Measurements from ENCODE around the gene BABAM1.

DNA sequence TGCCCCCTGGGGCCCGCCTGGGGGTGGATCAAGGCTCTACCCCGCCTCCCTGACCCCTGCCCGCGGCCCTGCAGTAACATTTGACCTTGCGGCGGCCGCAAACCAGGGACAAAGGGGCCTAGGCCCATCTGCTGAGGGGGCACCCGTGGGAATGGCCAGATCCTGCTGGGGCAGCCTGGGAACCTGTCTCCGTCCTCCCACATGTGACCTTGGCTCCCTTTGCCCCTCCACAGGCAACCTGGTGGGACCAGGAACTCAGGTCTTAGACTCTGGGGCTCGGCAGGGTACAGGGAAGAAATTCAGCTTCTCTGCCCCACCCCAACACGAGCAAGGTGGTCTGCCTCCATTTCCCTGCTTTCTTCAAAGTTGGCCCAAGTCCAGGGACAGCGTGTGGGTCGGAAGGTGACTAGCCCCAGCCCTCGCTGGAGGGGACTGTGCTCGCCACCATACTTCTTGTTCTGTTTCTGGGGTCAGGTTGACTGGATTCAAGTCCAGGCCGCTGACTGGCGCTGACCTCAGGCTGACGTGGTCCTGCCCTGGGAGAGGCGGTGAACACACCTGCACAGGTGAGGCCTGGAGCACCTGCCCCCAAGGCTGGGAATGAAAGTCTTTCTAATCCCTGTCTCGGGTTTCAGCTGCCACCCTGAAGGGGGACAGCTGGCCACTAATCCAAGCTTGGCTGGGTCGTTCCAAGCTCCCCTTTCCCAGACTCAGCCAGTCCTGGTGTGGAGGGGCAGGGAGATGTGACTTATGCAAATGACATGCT lies 19.0 kb upstream of the BABAM1 start:
- TF ChIP-seq, protein P1, sequence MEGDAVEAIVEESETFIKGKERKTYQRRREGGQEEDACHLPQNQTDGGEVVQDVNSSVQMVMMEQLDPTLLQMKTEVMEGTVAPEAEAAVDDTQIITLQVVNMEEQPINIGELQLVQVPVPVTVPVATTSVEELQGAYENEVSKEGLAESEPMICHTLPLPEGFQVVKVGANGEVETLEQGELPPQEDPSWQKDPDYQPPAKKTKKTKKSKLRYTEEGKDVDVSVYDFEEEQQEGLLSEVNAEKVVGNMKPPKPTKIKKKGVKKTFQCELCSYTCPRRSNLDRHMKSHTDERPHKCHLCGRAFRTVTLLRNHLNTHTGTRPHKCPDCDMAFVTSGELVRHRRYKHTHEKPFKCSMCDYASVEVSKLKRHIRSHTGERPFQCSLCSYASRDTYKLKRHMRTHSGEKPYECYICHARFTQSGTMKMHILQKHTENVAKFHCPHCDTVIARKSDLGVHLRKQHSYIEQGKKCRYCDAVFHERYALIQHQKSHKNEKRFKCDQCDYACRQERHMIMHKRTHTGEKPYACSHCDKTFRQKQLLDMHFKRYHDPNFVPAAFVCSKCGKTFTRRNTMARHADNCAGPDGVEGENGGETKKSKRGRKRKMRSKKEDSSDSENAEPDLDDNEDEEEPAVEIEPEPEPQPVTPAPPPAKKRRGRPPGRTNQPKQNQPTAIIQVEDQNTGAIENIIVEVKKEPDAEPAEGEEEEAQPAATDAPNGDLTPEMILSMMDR (conservative IDR thresholded peaks at IDR 0.05; ENCODE audit: low read length): no peak
- TF ChIP-seq EZH2phosphoT487 (IDR thresholded peaks at IDR 0.05; ENCODE audit: borderline replicate concordance): no peak

Measured in Loucy (cell line).